DOHH2 (cell line): ENCODE data around the gene RERG.

ENCODE experiments used
- H3F3A ChIP-seq: fragments of 200-600 bp; sonication (generic), shearing (Covaris generic); 2 replicates; pipeline ENCODE4 v1.6.0; 2016; ENCODE audit warnings: antibody characterized with exemption, mild to moderate bottlenecking; ENCODE audit not compliant: control insufficient read depth, insufficient read depth
- H3K27ac ChIP-seq: fragments of 200-600 bp; sonication (generic); 2 replicates; pipeline ENCODE4 v1.5.1; 2014; ENCODE audit warnings: low read depth, mild to moderate bottlenecking, low read length, moderate library complexity
- H3K27me3 ChIP-seq: fragments of 200-600 bp; sonication (generic); 2 replicates; pipeline ENCODE4 v1.6.1; 2014; ENCODE audit warnings: mild to moderate bottlenecking, low read length, mixed read lengths; ENCODE audit not compliant: control insufficient read depth
- H3K36me3 ChIP-seq: fragments of 200-600 bp; sonication (generic); 2 replicates; pipeline ENCODE4 v1.6.1; 2014; ENCODE audit warnings: mild to moderate bottlenecking, low read length, moderate library complexity, mixed read lengths; ENCODE audit not compliant: control insufficient read depth
- H3K4me1 ChIP-seq: fragments of 200-600 bp; sonication (generic); 2 replicates; pipeline ENCODE4 v1.6.1; 2014; ENCODE audit warnings: mild to moderate bottlenecking, low read length, mixed read lengths; ENCODE audit not compliant: control insufficient read depth
- H3K4me2 ChIP-seq: fragments of 200-600 bp; sonication (generic); 2 replicates; pipeline ENCODE4 v1.6.0; 2014; ENCODE audit warnings: mild to moderate bottlenecking, low read length, moderate library complexity
- H3K4me3 ChIP-seq: fragments of 200-600 bp; sonication (generic); 2 replicates; pipeline ENCODE4 v1.5.1; 2014; ENCODE audit warnings: mild to moderate bottlenecking, low read length, mixed read lengths
- H3K79me2 ChIP-seq: fragments of 200-600 bp; sonication (generic); 2 replicates; pipeline ENCODE4 v1.6.1; 2014; ENCODE audit warnings: mild to moderate bottlenecking, low read length, mixed read lengths; ENCODE audit not compliant: control insufficient read depth
- H3K9me2 ChIP-seq: fragments of 200-600 bp; sonication (generic); replicated peaks from 2 replicates; pipeline ENCODE4 v1.6.1; 2014; ENCODE audit warnings: mild to moderate bottlenecking, low read length, mixed read lengths; ENCODE audit not compliant: control insufficient read depth
- H3K9me3 ChIP-seq: fragments of 200-600 bp; sonication (generic); 2 replicates; pipeline ENCODE4 v1.6.1; 2014; ENCODE audit warnings: antibody characterized with exemption, low read length, mixed read lengths; ENCODE audit not compliant: control insufficient read depth, insufficient read depth
- H4K20me1 ChIP-seq: fragments of 200-600 bp; sonication (generic); 2 replicates; pipeline ENCODE4 v1.6.0; 2014; ENCODE audit warnings: low read depth, mild to moderate bottlenecking, antibody characterized with exemption, low read length, moderate library complexity; ENCODE audit not compliant: control insufficient read depth, insufficient read depth
- CTCF ChIP-seq: fragments of 200-600 bp; sonication (generic); IDR thresholded peaks from one replicate; pipeline ENCODE4 v1.5.1; 2014; ENCODE audit warnings: antibody characterized with exemption, mild to moderate bottlenecking, low read depth, low read length; ENCODE audit not compliant: poor library complexity, severe bottlenecking
- EZH2phosphoT487 ChIP-seq: fragments of 200-600 bp; sonication (generic); IDR thresholded peaks from 2 replicates; pipeline ENCODE4 v1.6.1; 2017; ENCODE audit warnings: borderline replicate concordance, mild to moderate bottlenecking, antibody characterized with exemption, low read length, moderate library complexity, mixed read lengths

RERG gene

GRCh38 chr12:15206338-15206737, 14.9 kb downstream of the RERG start:
- 0 out of 2 replicates have a peak, but pooled peaks cover 9% of the 10 kb centered on the region for H3K27me3 ChIP-seq
- no peak overlapping the region for H3K4me3 ChIP-seq
- no peak overlapping the region for H3K27ac ChIP-seq
- H3K4me1 ChIP-seq, result no peaks in the 10 kb centered on the region
- H3K36me3 ChIP-seq, result no peaks in the 10 kb centered on the region
- no peaks in the 10 kb centered on the region for H4K20me1 ChIP-seq
- no peaks in the 10 kb centered on the region for H3K9me2 ChIP-seq
- H3K4me2 ChIP-seq, result no peak overlapping the region
- no peaks in the 10 kb centered on the region for H3K79me2 ChIP-seq
- no peaks in the 10 kb centered on the region for H3F3A ChIP-seq
- H3K9me3 ChIP-seq, result no peaks in the 10 kb centered on the region
- TF ChIP-seq EZH2phosphoT487 (no peak), CTCF (no peak)

- no peak for TF ChIP-seq EZH2phosphoT487
- TF ChIP-seq CTCF, result no peak
- H3K4me2 ChIP-seq, result no peak overlapping the region
- H3K9me3 ChIP-seq, result no peaks in the 10 kb centered on the region
- H3K79me2 ChIP-seq, result no peaks in the 10 kb centered on the region
- 0 out of 2 replicates have a peak, but pooled peaks cover 9% of the 10 kb centered on the region for H3K27me3 ChIP-seq
- no peaks in the 10 kb centered on the region for H3K4me1 ChIP-seq
- no peak overlapping the region for H3K27ac ChIP-seq
- no peaks in the 10 kb centered on the region for H3F3A ChIP-seq
- H3K4me3 ChIP-seq, result no peak overlapping the region
- H3K36me3 ChIP-seq, result no peaks in the 10 kb centered on the region
- H3K9me2 ChIP-seq, result no peaks in the 10 kb centered on the region
- no peaks in the 10 kb centered on the region for H4K20me1 ChIP-seq
Observed at GRCh38 chr12:15205341-15206010, 15.7 kb downstream of the RERG start.

GRCh38 chr12:15201456-15201855, 19.8 kb downstream of the RERG start:
- TF ChIP-seq CTCF (no peak), EZH2phosphoT487 (no peak)
- H3F3A ChIP-seq, result no peaks in the 10 kb centered on the region
- no peaks in the 10 kb centered on the region for H4K20me1 ChIP-seq
- no peaks in the 10 kb centered on the region for H3K36me3 ChIP-seq
- H3K9me3 ChIP-seq, result no peaks in the 10 kb centered on the region
- no peaks in the 10 kb centered on the region for H3K9me2 ChIP-seq
- H3K79me2 ChIP-seq, result no peaks in the 10 kb centered on the region
- H3K27ac ChIP-seq, result no peak overlapping the region
- 0 out of 2 replicates have a peak, but pooled peaks cover 4% of the 10 kb centered on the region for H3K27me3 ChIP-seq
- no peaks in the 10 kb centered on the region for H3K4me1 ChIP-seq
- no peak overlapping the region for H3K4me3 ChIP-seq
- H3K4me2 ChIP-seq, result no peak overlapping the region

- H3K9me2 ChIP-seq, result no peaks in the 10 kb centered on the region
Observed at GRCh38 chr12:15201056-15201455, 20.2 kb downstream of the RERG start.

More at GRCh38 chr12:15201056-15201455, 20.2 kb downstream of the RERG start:
- Histone ChIP-seq H3K9me3 (no peaks in the 10 kb centered on the region), H3K4me1 (no peaks in the 10 kb centered on the region), H3K27ac (no peak overlapping the region), H3K79me2 (no peaks in the 10 kb centered on the region), H4K20me1 (no peaks in the 10 kb centered on the region), H3K4me3 (no peak overlapping the region), H3K36me3 (no peaks in the 10 kb centered on the region), H3K27me3 (0 out of 2 replicates have a peak, but pooled peaks cover 2% of the 10 kb centered on the region), H3K4me2 (no peak overlapping the region), H3F3A (no peaks in the 10 kb centered on the region)
- TF ChIP-seq CTCF, result no peak
- TF ChIP-seq EZH2phosphoT487, result no peak
